ENCODE measurements around the gene CADPS2.
A peak's percentile ranks its signal among the peaks of the same experiment; 100 is the strongest.

Gene CADPS2

DNA sequence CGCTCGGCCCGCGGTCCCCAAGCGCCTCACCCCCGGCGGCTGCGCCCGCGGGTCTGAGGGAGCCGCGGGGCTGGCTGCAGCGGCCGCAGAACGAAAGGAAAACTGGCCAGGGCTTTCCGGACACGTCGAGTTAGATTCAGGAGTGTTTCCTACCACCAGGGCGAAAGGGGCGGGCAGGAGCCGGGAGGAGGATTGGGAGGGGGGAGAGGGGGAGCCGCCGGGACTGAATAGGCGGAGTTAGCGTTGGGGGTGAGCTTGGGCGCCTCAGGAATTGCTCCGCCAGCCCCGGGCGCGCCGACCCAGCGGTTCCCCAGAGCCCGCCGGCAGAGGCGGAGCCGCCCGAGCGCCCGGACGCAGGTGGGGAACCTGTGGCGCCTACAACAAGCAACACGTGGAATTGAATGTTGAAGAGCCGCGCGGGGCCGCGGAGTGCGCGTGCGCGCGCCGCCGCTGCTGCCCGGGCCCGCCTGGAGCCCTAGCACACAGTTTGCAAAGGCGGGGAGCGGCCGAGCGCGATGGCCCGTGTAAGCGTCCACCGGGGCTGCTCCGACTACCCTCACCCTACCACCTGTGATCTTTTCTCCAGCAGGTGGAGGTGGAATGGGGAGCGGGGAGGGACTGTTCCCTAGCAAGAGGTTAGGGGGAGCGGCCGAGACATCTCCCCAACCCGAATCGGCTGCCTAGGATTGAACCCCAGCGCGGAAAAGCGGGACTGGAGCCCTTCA, at the start of gene CADPS2:
Gene CADPS2, minus strand, starts transcription at position 104 of the 725 bp plus-strand sequence. CDS start 123 bp downstream, outside the sequence.
- peak within 1 kb of the TSS; percentile 92 for H3K4me3 ChIP-seq (ENCODE audit: low read depth, low read length)
- TF ChIP-seq, protein P1, sequence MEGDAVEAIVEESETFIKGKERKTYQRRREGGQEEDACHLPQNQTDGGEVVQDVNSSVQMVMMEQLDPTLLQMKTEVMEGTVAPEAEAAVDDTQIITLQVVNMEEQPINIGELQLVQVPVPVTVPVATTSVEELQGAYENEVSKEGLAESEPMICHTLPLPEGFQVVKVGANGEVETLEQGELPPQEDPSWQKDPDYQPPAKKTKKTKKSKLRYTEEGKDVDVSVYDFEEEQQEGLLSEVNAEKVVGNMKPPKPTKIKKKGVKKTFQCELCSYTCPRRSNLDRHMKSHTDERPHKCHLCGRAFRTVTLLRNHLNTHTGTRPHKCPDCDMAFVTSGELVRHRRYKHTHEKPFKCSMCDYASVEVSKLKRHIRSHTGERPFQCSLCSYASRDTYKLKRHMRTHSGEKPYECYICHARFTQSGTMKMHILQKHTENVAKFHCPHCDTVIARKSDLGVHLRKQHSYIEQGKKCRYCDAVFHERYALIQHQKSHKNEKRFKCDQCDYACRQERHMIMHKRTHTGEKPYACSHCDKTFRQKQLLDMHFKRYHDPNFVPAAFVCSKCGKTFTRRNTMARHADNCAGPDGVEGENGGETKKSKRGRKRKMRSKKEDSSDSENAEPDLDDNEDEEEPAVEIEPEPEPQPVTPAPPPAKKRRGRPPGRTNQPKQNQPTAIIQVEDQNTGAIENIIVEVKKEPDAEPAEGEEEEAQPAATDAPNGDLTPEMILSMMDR (conservative IDR thresholded peaks at IDR 0.05; ENCODE audit: low read depth, low read length), result peak; percentile 47
- DNase-seq (ENCODE audit: low read depth), result peak; percentile 93

DNA sequence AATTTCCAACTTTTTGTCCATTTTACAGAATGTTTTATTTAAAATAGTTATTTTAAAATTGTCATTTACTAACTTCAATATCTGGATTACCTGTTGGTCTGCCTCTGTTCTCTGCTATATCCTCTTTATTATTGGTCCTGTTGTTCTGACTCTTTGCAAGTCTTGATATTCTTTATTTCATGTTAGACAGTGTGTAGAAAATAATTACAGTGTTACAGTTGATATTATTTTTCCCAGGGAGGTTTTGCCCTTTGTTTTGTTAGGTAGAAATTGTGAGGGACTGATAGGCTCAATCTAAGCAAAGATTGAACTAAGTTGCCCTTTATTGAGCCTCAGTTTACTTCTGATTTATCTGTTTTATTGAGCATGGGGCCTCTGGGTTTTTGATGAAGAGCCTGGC, 49.4 kb upstream of the CADPS2 start:
- TF ChIP-seq, protein P1 (conservative IDR thresholded peaks at IDR 0.05; ENCODE audit: low read depth, low read length), result no peak
- DNase-seq (ENCODE audit: low read depth), result no peak

DNA sequence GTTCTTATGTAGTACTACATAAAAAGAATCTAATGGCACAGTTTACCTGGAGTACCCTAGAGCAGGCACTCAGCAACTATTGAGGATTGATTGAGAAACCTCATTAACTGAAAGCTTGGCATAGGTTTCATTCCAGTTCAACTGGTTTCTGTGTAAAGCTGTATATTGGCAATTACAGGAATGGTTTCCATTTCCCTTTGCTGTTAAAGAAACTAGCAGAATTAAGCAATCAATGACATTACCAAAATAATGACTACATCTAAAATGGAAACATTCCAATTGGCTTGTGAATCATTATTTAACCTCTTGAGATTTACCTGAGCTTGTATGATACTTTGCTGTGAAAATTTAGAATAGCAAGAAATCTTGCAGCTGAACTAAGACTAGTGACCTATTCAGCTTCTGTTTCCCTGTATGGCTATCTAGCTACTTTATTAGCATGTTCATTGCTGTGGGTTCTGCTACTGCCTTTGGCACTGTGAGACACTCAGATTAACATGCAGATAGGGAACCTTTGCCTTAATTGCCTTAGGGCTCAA, 33.5 kb upstream of the CADPS2 start:
- TF ChIP-seq, protein P1 (conservative IDR thresholded peaks at IDR 0.05; ENCODE audit: low read depth, low read length), result no peak
- no peak overlapping the region for H3K4me3 ChIP-seq (ENCODE audit: low read depth, low read length)

More for the DNA sequence above, 49.4 kb upstream of the CADPS2 start:
- H3K4me3 ChIP-seq (ENCODE audit: low read depth, low read length), result no peak overlapping the region

DNA sequence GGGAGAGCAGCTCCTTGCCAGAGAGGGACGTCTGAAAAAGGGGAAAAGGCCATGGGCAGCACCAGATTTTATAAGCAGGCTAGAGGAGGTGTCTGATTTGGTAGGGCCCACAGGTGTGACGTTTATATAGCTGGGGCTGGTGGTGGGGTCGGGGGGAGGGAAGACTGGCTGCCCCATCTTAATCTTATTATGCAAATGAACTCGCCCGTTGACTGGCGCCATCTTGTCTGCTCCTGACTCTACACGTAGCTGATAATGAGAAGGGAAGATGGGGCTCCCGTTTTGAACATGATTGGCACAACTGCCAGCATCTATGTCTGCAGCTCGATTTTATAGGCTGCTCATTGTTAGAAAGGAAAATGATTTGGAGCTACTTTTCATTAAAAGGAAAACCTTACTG, 28.6 kb upstream of the CADPS2 start:
- TF ChIP-seq, protein P1 (conservative IDR thresholded peaks at IDR 0.05; ENCODE audit: low read depth, low read length), result no peak
- DNase-seq (ENCODE audit: low read depth), result no peak
- no peak overlapping the region for H3K4me3 ChIP-seq (ENCODE audit: low read depth, low read length)

More for the DNA sequence above, 33.5 kb upstream of the CADPS2 start:
- DNase-seq (ENCODE audit: low read depth), result peak; percentile 19

DNA sequence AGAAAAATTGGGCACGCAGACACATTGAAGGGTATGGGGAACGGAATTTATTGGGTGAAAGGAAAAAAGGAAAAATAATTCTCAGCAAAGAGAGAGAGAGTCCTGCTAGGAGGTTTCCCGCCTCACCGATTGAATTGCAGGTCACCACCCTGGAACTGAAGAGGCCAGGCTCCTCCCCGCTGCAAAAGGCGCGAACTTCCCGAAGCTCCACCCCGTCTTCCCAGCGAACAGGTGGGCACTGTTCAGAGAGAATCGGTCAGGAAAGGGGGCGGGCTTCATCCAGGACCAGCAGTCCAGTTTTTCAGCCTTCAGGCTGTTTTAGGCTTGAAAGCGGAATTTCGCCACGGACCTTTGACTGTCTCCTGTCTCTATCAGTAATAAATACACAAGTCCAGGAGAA, 27.3 kb upstream of the CADPS2 start:
- H3K4me3 ChIP-seq (ENCODE audit: low read depth, low read length), result no peak overlapping the region
- TF ChIP-seq, protein P1 (conservative IDR thresholded peaks at IDR 0.05; ENCODE audit: low read depth, low read length), result no peak
- no peak for DNase-seq (ENCODE audit: low read depth)

DNA sequence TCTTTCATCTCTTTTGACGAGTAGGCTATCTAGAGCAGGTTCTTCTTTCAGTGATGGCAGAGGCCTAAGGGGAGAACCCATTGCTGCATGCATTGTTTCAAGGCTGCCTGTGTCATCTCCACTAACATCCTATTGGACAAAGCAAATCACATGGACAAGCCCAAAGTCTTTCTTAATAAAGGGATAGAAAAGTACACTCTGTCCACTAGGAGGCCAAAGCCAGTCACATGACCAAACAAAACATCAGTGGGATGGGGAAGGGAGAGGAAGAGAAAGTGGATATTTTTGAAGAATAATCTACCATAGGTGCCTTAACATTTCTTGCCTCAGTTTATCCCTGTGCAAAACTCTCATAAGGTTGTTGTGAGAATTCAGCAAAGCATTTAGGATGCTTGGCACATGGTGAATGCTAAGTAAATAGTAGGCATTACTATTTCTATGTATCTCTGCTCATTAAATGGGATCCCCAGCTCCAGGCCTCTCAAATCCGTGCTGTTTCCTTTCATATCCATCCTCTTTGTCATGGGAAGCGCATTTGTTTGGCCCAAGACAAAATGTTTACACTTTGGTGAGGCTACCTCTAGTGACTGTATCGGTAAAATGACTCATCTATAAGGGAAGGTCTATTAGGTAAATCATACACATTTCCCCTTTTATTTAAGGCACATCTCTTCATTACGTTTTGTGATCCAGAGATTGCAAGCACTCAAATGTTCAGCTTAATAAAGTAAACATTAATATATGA, 16.7 kb upstream of the CADPS2 start:
- no peak for DNase-seq (ENCODE audit: low read depth)
- TF ChIP-seq, protein P1 (conservative IDR thresholded peaks at IDR 0.05; ENCODE audit: low read depth, low read length), result peak; percentile 21
- no peak overlapping the region for H3K4me3 ChIP-seq (ENCODE audit: low read depth, low read length)
